HG02840 (cell line): ENCODE measurements around the gene TFEB.

Source experiments
- ATAC-seq: cut with Tn5 transposase; IDR thresholded peaks from one replicate; pipeline ENCODE4 v1.9.1; 2021; ENCODE audit warnings: mild to moderate bottlenecking, moderate library complexity, moderate number of reproducible peaks; ENCODE audit not compliant: unreplicated experiment, low FRiP score

Gene TFEB

GRCh38 chr6:41693281-41694240 lies 41.8 kb downstream of the TFEB start:
- no peak for ATAC-seq

GRCh38 chr6:41692730-41693129 lies 42.7 kb downstream of the TFEB start:
- ATAC-seq: no peak

GRCh38 chr6:41692080-41692675 lies 43.2 kb downstream of the TFEB start:
- ATAC-seq: no peak

GRCh38 chr6:41691426-41692079 lies 43.9 kb downstream of the TFEB start:
- ATAC-seq: no peak

- no peak for ATAC-seq
Observed at GRCh38 chr6:41690541-41691330, 44.7 kb downstream of the TFEB start.

- ATAC-seq: no peak
Observed at GRCh38 chr6:41689171-41690008, 46.0 kb downstream of the TFEB start.

- no peak for ATAC-seq
Observed at GRCh38 chr6:41688256-41688965, 47.0 kb downstream of the TFEB start.

GRCh38 chr6:41687501-41688175 lies 47.8 kb downstream of the TFEB start:
- no peak for ATAC-seq

- ATAC-seq: no peak
Observed at GRCh38 chr6:41685641-41686380, 49.6 kb downstream of the TFEB start.

- ATAC-seq: no peak
Observed at GRCh38 chr6:41684311-41685180, 50.9 kb downstream of the TFEB start.

- peak; percentile 71 for ATAC-seq
Observed at GRCh38 chr6:41683523-41684310, 51.7 kb downstream of the TFEB start.

GRCh38 chr6:41683273-41683522 lies 52.2 kb downstream of the TFEB start:
- ATAC-seq: no peak

GRCh38 chr6:41682497-41683272 lies 52.7 kb downstream of the TFEB start:
- no peak for ATAC-seq

GRCh38 chr6:41682056-41682477 lies 53.3 kb downstream of the TFEB start:
- ATAC-seq: no peak

GRCh38 chr6:41680182-41680965 lies 55.0 kb downstream of the TFEB start:
- ATAC-seq: no peak
